SU-DHL-6 (cell line): Measurements from ENCODE around the gene POU5F2.

Experiments
- EZH2phosphoT487 ChIP-seq: fragments of 200-600 bp; sonication (generic), shearing (Covaris generic); conservative IDR thresholded peaks from 2 replicates; pipeline ENCODE4 v1.6.1; 2018; ENCODE audit warnings: mild to moderate bottlenecking, antibody characterized with exemption, low read length, moderate library complexity, mixed read lengths
- TF ChIP-seq, protein P1 (sequence below): fragments of 200-600 bp; sonication (generic); IDR thresholded peaks from one replicate; pipeline ENCODE4 v1.5.1; 2017; ENCODE audit warnings: antibody characterized with exemption, mild to moderate bottlenecking, low read length, moderate library complexity; ENCODE audit not compliant: insufficient read depth, poor library complexity, severe bottlenecking

- TF ChIP-seq, protein P1, sequence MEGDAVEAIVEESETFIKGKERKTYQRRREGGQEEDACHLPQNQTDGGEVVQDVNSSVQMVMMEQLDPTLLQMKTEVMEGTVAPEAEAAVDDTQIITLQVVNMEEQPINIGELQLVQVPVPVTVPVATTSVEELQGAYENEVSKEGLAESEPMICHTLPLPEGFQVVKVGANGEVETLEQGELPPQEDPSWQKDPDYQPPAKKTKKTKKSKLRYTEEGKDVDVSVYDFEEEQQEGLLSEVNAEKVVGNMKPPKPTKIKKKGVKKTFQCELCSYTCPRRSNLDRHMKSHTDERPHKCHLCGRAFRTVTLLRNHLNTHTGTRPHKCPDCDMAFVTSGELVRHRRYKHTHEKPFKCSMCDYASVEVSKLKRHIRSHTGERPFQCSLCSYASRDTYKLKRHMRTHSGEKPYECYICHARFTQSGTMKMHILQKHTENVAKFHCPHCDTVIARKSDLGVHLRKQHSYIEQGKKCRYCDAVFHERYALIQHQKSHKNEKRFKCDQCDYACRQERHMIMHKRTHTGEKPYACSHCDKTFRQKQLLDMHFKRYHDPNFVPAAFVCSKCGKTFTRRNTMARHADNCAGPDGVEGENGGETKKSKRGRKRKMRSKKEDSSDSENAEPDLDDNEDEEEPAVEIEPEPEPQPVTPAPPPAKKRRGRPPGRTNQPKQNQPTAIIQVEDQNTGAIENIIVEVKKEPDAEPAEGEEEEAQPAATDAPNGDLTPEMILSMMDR: no peak
- no peak for TF ChIP-seq EZH2phosphoT487
Measured at GRCh38 chr5:93723005-93723404, 18.4 kb downstream of the POU5F2 start.
